ENCODE data around the gene SLC2A3.
"Not testable (repeated sequence)": the region's sequence is repeated elsewhere in the genome, so short reads cannot be mapped to it uniquely, and the experiment has no call there.

The SLC2A3 gene

GRCh38 chr12:7915661-7916403, 20.2 kb downstream of the SLC2A3 start:
- peak; percentile 24 for DNase-seq

GRCh38 chr12:7910106-7910505, 25.9 kb downstream of the SLC2A3 start:
- not testable (repeated sequence) for DNase-seq

GRCh38 chr12:7907009-7907408, 29.0 kb downstream of the SLC2A3 start:
- no peak for DNase-seq

GRCh38 chr12:7906303-7906702, 29.7 kb downstream of the SLC2A3 start:
- not testable (repeated sequence) for DNase-seq

GRCh38 chr12:7905600-7906125, 30.3 kb downstream of the SLC2A3 start:
- not testable (repeated sequence) for DNase-seq

GRCh38 chr12:7905071-7905470, 30.9 kb downstream of the SLC2A3 start:
- peak; percentile 26 for DNase-seq

- DNase-seq: not testable (repeated sequence)
Measured at GRCh38 chr12:7902416-7902815, 33.6 kb downstream of the SLC2A3 start.

GRCh38 chr12:7899755-7900154, 36.2 kb downstream of the SLC2A3 start:
- DNase-seq: no peak

GRCh38 chr12:7896726-7897125, 39.3 kb downstream of the SLC2A3 start:
- not testable (repeated sequence) for DNase-seq

GRCh38 chr12:7892186-7892980, 43.6 kb downstream of the SLC2A3 start:
- no peak for DNase-seq

GRCh38 chr12:7884689-7885088, 51.3 kb downstream of the SLC2A3 start:
- no peak for DNase-seq

GRCh38 chr12:7881736-7882120, 54.3 kb downstream of the SLC2A3 start:
- not testable (repeated sequence) for DNase-seq

- not testable (repeated sequence) for DNase-seq
Measured at GRCh38 chr12:7880952-7881735, 54.8 kb downstream of the SLC2A3 start.

GRCh38 chr12:7879246-7879645, 56.7 kb downstream of the SLC2A3 start:
- DNase-seq: no peak

- DNase-seq: no peak
Measured at GRCh38 chr12:7877420-7877819, 58.6 kb downstream of the SLC2A3 start.

GRCh38 chr12:7872566-7873319, 63.2 kb downstream of the SLC2A3 start, which contains the start of gene SLC2A14:
SLC2A14 (minus strand) TSS chr12:7872915; CDS start chr12:7869880, 3,035 bp downstream.
- no peak for DNase-seq

GRCh38 chr12:7870335-7870734, 65.7 kb downstream of the SLC2A3 start:
- DNase-seq: no peak

Data from NCI-H1092 (cell line).